Measurements from ENCODE around the gene SLC30A5. TPM values are rescaled to one million over a fixed set of nuclear protein-coding genes. Genes with fewer than 3 reads are reported as not detected.
A peak's percentile ranks its signal among the peaks of the same experiment; 100 is the strongest.

SLC30A5 gene
- total and polyA plus RNA-seq, 9 of the 15 experiments (the other 6 are each of a cell fraction or from before 2014, with no cell fraction given), result 22.9 to 86.8 (median 62.5) TPM

GRCh38 chr5:69140827-69141226 is 47.0 kb downstream of the SLC30A5 start (continued):
- no peak for TF ChIP-seq NKRF (IDR thresholded peaks at IDR 0.05; ENCODE audit: borderline replicate concordance)
- no peak for TF ChIP-seq ZNF707 (CRISPR knock-in tag; conservative IDR thresholded peaks at IDR 0.05)
- TF ChIP-seq FOXK1 (CRISPR knock-in tag; IDR thresholded peaks at IDR 0.05; ENCODE audit: borderline replicate concordance), result no peak
- TF ChIP-seq TRIM24 (IDR thresholded peaks at IDR 0.05), result no peak
- peak; percentile 78 for TF ChIP-seq BCOR (IDR thresholded peaks at IDR 0.05)
- no peak for TF ChIP-seq ZNF232 (CRISPR knock-in tag; IDR thresholded peaks at IDR 0.05)
- TF ChIP-seq PHF21A (IDR thresholded peaks at IDR 0.05; ENCODE audit: borderline replicate concordance, low read depth), result no peak
- no peak for TF ChIP-seq PML (IDR thresholded peaks at IDR 0.05; ENCODE audit: low read length)
- no peak for TF ChIP-seq MEF2A (IDR thresholded peaks at IDR 0.05; ENCODE audit: control insufficient read depth, low read depth, low read length)
- no peak for TF ChIP-seq IRF2 (CRISPR knock-in tag; IDR thresholded peaks at IDR 0.05)
- TF ChIP-seq ZBTB12 (CRISPR knock-in tag; IDR thresholded peaks at IDR 0.05), result no peak
- TF ChIP-seq SMARCA5 (IDR thresholded peaks at IDR 0.05), result peak; percentile 69; the same call in 1 of the 2 replicates
- TF ChIP-seq ZFP91 (CRISPR knock-in tag; IDR thresholded peaks at IDR 0.05), result no peak
- no peak for TF ChIP-seq SMAD2 (IDR thresholded peaks at IDR 0.05; ENCODE audit: low read depth, low read length)
- TF ChIP-seq SRSF9 (IDR thresholded peaks at IDR 0.05; ENCODE audit: borderline replicate concordance, low read depth, low read length), result no peak
- TF ChIP-seq KDM1A (IDR thresholded peaks at IDR 0.05), result peak in 1 of 2 experiments; percentile 48; a peak in 1 of 4 replicates
- no peak for TF ChIP-seq ILK (tag; IDR thresholded peaks at IDR 0.05; ENCODE audit: borderline replicate concordance, low read depth)
- TF ChIP-seq IRF1 (CRISPR knock-in tag; IDR thresholded peaks at IDR 0.05; ENCODE audit: borderline replicate concordance), result no peak
- TF ChIP-seq DIDO1 (tag; IDR thresholded peaks at IDR 0.05; ENCODE audit: low read depth), result no peak
- no peak for TF ChIP-seq ZNF717 (CRISPR knock-in tag; IDR thresholded peaks at IDR 0.05)
- TF ChIP-seq PHF20 (IDR thresholded peaks at IDR 0.05; ENCODE audit: partially characterized antibody), result no peak
- no peak for TF ChIP-seq CHD2 (IDR thresholded peaks at IDR 0.05; ENCODE audit: low read depth, low read length)
- TF ChIP-seq ZNF277 (CRISPR knock-in tag; IDR thresholded peaks at IDR 0.05; ENCODE audit: borderline replicate concordance), result no peak
